ENCODE measurements around the gene ZDHHC14.
"Not testable (repeated sequence)": the region's sequence is repeated elsewhere in the genome, so short reads cannot be mapped to it uniquely, and the experiment has no call there.

Gene ZDHHC14

GRCh38 chr6:157558487-157559200 is 177.7 kb downstream of the ZDHHC14 start:
- peak; percentile 76 for DNase-seq

GRCh38 chr6:157559201-157559756 is 178.3 kb downstream of the ZDHHC14 start:
- no peak for DNase-seq

GRCh38 chr6:157560063-157560462 is 179.1 kb downstream of the ZDHHC14 start:
- DNase-seq, result not testable (repeated sequence)

- no peak for DNase-seq
Measured at GRCh38 chr6:157560691-157561413, 179.9 kb downstream of the ZDHHC14 start.

- peak; percentile 77 for DNase-seq
Measured at GRCh38 chr6:157561414-157561790, 180.4 kb downstream of the ZDHHC14 start.

- no peak for DNase-seq
Measured at GRCh38 chr6:157561929-157562810, 181.2 kb downstream of the ZDHHC14 start.

- DNase-seq, result no peak
Measured at GRCh38 chr6:157562997-157563396, 182.0 kb downstream of the ZDHHC14 start.

GRCh38 chr6:157563611-157564284 is 182.8 kb downstream of the ZDHHC14 start:
- DNase-seq, result no peak

- no peak for DNase-seq
Measured at GRCh38 chr6:157568702-157569101, 187.7 kb downstream of the ZDHHC14 start.

GRCh38 chr6:157569543-157569942 is 188.6 kb downstream of the ZDHHC14 start:
- DNase-seq, result no peak

- no peak for DNase-seq
Measured at GRCh38 chr6:157570104-157570503, 189.1 kb downstream of the ZDHHC14 start.

GRCh38 chr6:157570752-157571151 is 189.8 kb downstream of the ZDHHC14 start:
- DNase-seq, result no peak

GRCh38 chr6:157571269-157571668 is 190.3 kb downstream of the ZDHHC14 start:
- DNase-seq, result no peak

GRCh38 chr6:157571950-157572349 is 191.0 kb downstream of the ZDHHC14 start:
- no peak for DNase-seq

- no peak for DNase-seq
Measured at GRCh38 chr6:157574851-157575424, 193.9 kb downstream of the ZDHHC14 start.

GRCh38 chr6:157575436-157576145 is 194.6 kb downstream of the ZDHHC14 start:
- no peak for DNase-seq

GRCh38 chr6:157576991-157577390 is 196.0 kb downstream of the ZDHHC14 start:
- DNase-seq, result not testable (repeated sequence)

- DNase-seq, result not testable (repeated sequence)
Measured at GRCh38 chr6:157578527-157578926, 197.5 kb downstream of the ZDHHC14 start.

- no peak for DNase-seq
Measured at GRCh38 chr6:157579467-157580031, 198.6 kb downstream of the ZDHHC14 start.

GRCh38 chr6:157584036-157584435 is 203.0 kb downstream of the ZDHHC14 start:
- no peak for DNase-seq
